A673 (cell line): Measurements from ENCODE around the gene NR2C2. TPM values are rescaled to one million over a fixed set of nuclear protein-coding genes. Genes with fewer than 3 reads are reported as not detected.
A peak's percentile ranks its signal among the peaks of the same experiment; 100 is the strongest.

Experiments used
- BruUV-seq: library from RNA; stranded (reverse); fragments of 400-500 nt; replicated peaks from 2 replicates; lab custom pipeline; 2021; lab: Mats Ljungman, UMichigan
- CTCF ChIA-PET: fragments of 300-600 bp; sonication (Branson Sonifier 250); formaldehyde crosslinking; loops from one replicate; lab custom pipeline; 2022; ENCODE audit warnings: antibody characterized with exemption; lab: Charles Lee
- POLR2A ChIA-PET: fragments of 300-600 bp; sonication (Branson Sonifier 250); formaldehyde crosslinking; loops from one replicate; lab custom pipeline; 2022; ENCODE audit warnings: antibody characterized with exemption; ENCODE audit not compliant: low non-redundant PET; lab: Charles Lee
- DNase-seq: peaks from one replicate; pipeline ENCODE4 v3.0.0-alpha.2; 2015; ENCODE audit warnings: low spot score
- H3K27ac ChIP-seq: fragments of 200-600 bp; sonication (generic); 2 replicates; pipeline ENCODE4 v1.5.1; 2016; ENCODE audit warnings: mixed run types, low read depth, mild to moderate bottlenecking, mixed read lengths, antibody characterized with exemption, low read length; ENCODE audit not compliant: poor library complexity, severe bottlenecking
- H3K27me3 ChIP-seq: fragments of 200-600 bp; sonication (generic); replicated peaks from 2 replicates; pipeline ENCODE4 v1.6.1; 2017; ENCODE audit warnings: mixed run types, low read depth, mild to moderate bottlenecking, mixed read lengths, antibody characterized with exemption, low read length; ENCODE audit not compliant: insufficient read depth, poor library complexity
- H3K36me3 ChIP-seq: fragments of 200-600 bp; sonication (generic); 2 replicates; pipeline ENCODE4 v1.6.1; 2016; ENCODE audit warnings: mixed run types, mild to moderate bottlenecking, mixed read lengths, antibody characterized with exemption, low read length; ENCODE audit not compliant: insufficient read depth, poor library complexity, severe bottlenecking
- H3K4me1 ChIP-seq: fragments of 200-600 bp; sonication (generic); 2 replicates; pipeline ENCODE4 v1.6.1; 2017; ENCODE audit warnings: mixed run types, mild to moderate bottlenecking, mixed read lengths, antibody characterized with exemption, low read length; ENCODE audit not compliant: insufficient read depth, poor library complexity, severe bottlenecking
- H3K4me3 ChIP-seq: fragments of 200-600 bp; sonication (generic); 2 replicates; pipeline ENCODE4 v1.5.1; 2016; ENCODE audit warnings: low read depth, mixed run types, mild to moderate bottlenecking, mixed read lengths, low read length; ENCODE audit not compliant: poor library complexity, severe bottlenecking
- H3K9me3 ChIP-seq: fragments of 200-600 bp; sonication (generic); 2 replicates; pipeline ENCODE4 v1.6.1; 2016; ENCODE audit warnings: mixed run types, low read depth, mild to moderate bottlenecking, mixed read lengths, antibody characterized with exemption, low read length; ENCODE audit not compliant: poor library complexity, severe bottlenecking
- EZH2 ChIP-seq: fragments of 200-600 bp; sonication (generic); IDR thresholded peaks from 2 replicates; pipeline ENCODE4 v1.6.1; 2017; ENCODE audit warnings: borderline replicate concordance, low read depth, mild to moderate bottlenecking, mixed read lengths, antibody characterized with exemption, low read length; ENCODE audit not compliant: poor library complexity, severe bottlenecking
- intact Hi-C: fragments of 100-400 bp; cut with micrococcal nuclease; formaldehyde crosslinking; loops from one replicate; pipeline ENCODE4 v1.10.0; 2022; ENCODE audit not compliant: unreplicated experiment
- total RNA-seq: library from RNA; stranded (reverse); gene quantifications from 2 replicates; pipeline ENCODE4 v1.2.3, GENCODE V29; 2021
- TF ChIP-seq, protein P1 (sequence below): fragments of 300-800, 200-600 bp; sonication (generic); conservative IDR thresholded peaks from 2 replicates; pipeline ENCODE4 v1.5.1; 2017; ENCODE audit warnings: low read depth, mild to moderate bottlenecking, antibody characterized with exemption, low read length, moderate library complexity, mixed read lengths

The NR2C2 gene
- total RNA-seq, 1 experiment from 2014 or later: 56.5 TPM

DNA sequence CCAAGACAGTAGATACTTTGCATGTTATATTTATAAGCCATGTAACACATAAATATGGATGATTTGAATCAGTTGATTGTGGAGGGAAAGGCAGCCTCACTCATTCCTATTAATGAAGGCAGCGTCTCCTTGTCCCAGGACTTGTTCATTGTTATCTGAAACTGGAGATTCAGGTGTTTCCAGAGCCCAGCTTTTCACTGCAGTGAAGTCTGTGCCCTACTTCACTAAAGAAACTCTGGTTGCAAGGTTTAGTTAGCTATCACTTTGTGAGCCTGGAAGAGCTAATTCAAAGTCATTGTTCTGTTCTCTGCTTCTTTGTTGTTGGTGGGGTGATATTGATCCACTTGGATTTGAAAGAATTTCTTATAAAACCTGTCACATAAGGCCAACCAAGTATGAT, 9.8 kb downstream of the NR2C2 start:
- no TSS peak for BruUV-seq
- H3K27me3 ChIP-seq: no peaks in the 10 kb centered on the region
- H3K27ac ChIP-seq: no peak overlapping the region
- intact Hi-C loops: no loop called here
- POLR2A ChIA-PET: no interaction called here
- H3K4me3 ChIP-seq: no peak overlapping the region
- H3K36me3 ChIP-seq: no peaks in the 10 kb centered on the region
- no peak for DNase-seq
- TF ChIP-seq EZH2: no peak
- TF ChIP-seq, protein P1, sequence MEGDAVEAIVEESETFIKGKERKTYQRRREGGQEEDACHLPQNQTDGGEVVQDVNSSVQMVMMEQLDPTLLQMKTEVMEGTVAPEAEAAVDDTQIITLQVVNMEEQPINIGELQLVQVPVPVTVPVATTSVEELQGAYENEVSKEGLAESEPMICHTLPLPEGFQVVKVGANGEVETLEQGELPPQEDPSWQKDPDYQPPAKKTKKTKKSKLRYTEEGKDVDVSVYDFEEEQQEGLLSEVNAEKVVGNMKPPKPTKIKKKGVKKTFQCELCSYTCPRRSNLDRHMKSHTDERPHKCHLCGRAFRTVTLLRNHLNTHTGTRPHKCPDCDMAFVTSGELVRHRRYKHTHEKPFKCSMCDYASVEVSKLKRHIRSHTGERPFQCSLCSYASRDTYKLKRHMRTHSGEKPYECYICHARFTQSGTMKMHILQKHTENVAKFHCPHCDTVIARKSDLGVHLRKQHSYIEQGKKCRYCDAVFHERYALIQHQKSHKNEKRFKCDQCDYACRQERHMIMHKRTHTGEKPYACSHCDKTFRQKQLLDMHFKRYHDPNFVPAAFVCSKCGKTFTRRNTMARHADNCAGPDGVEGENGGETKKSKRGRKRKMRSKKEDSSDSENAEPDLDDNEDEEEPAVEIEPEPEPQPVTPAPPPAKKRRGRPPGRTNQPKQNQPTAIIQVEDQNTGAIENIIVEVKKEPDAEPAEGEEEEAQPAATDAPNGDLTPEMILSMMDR: no peak
- H3K9me3 ChIP-seq: no peaks in the 10 kb centered on the region
- H3K4me1 ChIP-seq: peaks cover 16% of the 10 kb centered on the region
- CTCF ChIA-PET: no interaction called here

DNA sequence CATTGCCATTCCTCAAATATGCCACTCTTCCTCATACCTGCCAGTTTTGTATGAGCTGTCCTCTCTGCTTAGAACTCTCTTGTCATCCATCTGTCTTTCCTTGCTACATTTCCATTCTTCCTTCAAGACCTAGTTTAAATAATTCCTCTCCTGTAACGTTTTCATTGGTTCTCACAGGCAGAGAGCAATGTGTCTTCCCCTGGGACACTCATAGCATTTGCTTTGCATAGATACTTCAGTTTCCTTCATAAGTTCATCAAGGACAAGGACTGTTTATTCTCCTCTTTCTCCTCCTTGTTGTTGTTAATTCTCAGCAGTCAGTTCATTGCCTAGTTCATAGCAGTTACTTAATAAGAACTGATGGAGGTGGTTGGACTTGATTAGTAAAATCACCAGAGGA, 10.5 kb downstream of the NR2C2 start:
- Histone ChIP-seq H3K27me3 (no peaks in the 10 kb centered on the region), H3K4me3 (no peak overlapping the region), H3K27ac (no peak overlapping the region), H3K36me3 (no peaks in the 10 kb centered on the region), H3K4me1 (peaks cover 16% of the 10 kb centered on the region), H3K9me3 (no peaks in the 10 kb centered on the region)
- BruUV-seq: no TSS peak
- TF ChIP-seq, protein P1: no peak
- TF ChIP-seq EZH2: no peak
- peak; percentile 18 for DNase-seq
- intact Hi-C loops: no loop called here
- CTCF ChIA-PET: no interaction called here
- POLR2A ChIA-PET: no interaction called here

DNA sequence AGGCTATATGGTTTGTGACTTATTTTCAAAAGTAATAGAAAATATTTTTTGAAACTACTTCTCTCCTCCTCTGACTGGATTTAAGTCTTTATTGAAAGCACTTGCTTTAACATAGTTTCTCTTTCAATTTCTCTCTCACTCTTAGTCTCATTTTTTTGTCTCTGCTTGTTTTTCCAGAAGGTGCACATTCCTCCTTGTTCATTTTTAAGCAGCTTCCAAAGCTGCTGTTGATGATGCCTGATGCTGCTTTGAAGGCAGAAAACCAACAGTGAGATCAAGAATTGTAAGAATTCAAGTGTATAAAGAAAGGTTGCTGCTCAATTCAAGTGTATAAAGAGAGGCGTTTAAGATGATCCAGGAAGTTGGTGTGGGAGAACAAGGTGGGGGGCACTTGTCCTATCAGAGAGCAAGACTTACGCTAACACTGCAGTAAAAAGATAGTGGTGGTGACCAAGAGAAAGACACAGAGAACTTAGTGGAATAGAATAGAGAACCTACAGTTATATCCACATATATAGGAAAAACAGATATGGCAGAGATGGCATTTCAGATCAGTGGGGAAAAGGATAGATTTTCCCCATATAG, 12.1 kb downstream of the NR2C2 start:
- no TSS peak for BruUV-seq
- ChIA-PET POLR2A (no interaction called here), CTCF (no interaction called here)
- TF ChIP-seq, protein P1: no peak
- TF ChIP-seq EZH2: no peak
- Histone ChIP-seq H3K27me3 (no peaks in the 10 kb centered on the region), H3K36me3 (no peaks in the 10 kb centered on the region), H3K9me3 (no peaks in the 10 kb centered on the region), H3K4me1 (peaks cover 16% of the 10 kb centered on the region), H3K4me3 (no peak overlapping the region), H3K27ac (no peak overlapping the region)
- DNase-seq: no peak
- intact Hi-C loops: no loop called here
